GM12872 (cell line): ENCODE results near the gene SNX15.
A peak's percentile ranks its signal among the peaks of the same experiment; 100 is the strongest.

Experiments used
- TF ChIP-seq, protein P1 (sequence below): IDR thresholded peaks from 3 replicates; pipeline ENCODE4 v1.5.1; 2011; ENCODE audit warnings: low read depth, mild to moderate bottlenecking, low read length, moderate library complexity; ENCODE audit not compliant: insufficient read depth

Gene SNX15

DNA sequence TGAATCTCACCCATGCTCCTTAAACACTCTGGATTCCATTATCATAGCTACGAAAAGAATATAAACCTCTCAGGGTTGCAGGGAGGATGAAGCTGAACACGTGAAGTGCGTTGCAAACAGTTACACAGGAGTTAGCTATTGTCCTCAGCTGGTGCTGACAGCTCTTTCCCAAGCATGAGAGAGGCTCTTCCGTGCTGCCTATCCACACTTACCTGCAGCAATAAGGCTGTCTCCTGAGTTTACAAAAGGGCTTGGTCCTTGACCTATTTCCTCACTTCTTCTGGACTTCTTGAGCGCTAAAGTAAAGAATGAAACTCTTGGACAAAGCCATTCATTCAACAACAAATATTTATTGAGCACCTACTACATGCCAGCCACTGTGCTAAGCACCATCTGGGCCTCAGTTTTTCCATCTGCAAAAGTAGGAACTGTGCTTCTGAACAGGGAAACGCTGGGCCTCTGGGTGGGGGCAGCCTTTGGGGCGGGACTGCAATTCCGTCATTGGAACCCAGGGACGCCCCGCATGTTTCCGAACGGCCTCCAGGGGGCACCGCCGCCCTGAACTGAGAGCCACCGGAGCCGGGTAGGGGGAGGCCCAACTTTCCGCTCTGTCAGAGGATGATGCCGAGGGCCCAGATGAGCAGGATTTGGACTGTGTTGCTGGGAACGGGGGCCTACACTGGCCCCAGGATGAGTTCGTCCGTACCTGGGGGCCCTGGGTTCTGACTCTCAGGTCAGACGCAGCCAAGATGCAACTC, 13.9 kb upstream of the SNX15 start:
- TF ChIP-seq, protein P1, sequence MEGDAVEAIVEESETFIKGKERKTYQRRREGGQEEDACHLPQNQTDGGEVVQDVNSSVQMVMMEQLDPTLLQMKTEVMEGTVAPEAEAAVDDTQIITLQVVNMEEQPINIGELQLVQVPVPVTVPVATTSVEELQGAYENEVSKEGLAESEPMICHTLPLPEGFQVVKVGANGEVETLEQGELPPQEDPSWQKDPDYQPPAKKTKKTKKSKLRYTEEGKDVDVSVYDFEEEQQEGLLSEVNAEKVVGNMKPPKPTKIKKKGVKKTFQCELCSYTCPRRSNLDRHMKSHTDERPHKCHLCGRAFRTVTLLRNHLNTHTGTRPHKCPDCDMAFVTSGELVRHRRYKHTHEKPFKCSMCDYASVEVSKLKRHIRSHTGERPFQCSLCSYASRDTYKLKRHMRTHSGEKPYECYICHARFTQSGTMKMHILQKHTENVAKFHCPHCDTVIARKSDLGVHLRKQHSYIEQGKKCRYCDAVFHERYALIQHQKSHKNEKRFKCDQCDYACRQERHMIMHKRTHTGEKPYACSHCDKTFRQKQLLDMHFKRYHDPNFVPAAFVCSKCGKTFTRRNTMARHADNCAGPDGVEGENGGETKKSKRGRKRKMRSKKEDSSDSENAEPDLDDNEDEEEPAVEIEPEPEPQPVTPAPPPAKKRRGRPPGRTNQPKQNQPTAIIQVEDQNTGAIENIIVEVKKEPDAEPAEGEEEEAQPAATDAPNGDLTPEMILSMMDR: peak; percentile 69

DNA sequence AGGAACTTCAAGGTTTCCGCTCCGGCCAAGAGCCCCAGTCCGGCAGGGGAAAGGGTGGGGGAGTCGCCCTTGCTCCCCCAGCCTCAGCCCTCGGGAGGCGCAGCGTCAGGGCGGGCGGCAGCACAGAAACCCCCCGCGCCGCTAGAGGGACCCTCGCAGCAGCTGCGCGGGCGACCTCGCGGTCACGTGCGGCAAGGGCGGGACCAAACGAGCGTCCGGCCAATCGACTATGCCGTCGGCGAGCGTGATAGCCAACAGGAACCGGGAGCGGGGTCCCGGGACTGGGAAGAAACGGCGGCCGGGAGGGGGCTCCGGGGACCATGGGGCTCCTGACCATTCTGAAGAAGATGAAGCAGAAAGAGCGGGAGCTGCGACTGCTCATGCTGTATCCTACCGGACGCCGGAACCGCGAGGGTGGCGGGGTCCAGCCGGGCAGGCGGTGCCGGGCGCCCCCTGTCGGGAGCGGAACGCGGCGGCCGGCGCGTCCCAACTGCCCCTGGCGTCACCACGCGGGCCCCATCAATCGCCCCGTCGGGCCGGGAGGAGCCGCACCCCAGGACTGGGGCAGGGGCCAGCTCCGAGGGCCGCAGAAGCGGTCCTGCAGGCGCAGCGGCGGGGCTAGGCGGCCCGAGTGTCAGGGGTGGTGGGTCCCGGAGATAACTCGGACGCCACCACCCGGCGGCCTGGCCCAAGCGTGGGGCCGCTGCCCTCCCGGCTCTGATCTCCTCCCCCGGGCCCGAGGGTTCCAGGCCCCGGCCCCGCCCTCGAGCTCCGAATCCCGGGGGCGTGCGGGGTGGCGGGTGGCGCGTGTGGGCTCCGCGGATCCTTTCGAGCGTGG, 13.1 kb upstream of the SNX15 start, which contains the start of gene ARL2:
ARL2 (plus strand) TSS at position 273 of the 838 bp plus-strand sequence; CDS start at position 321, 48 bp downstream.
- TF ChIP-seq, protein P1: peak; percentile 74

DNA sequence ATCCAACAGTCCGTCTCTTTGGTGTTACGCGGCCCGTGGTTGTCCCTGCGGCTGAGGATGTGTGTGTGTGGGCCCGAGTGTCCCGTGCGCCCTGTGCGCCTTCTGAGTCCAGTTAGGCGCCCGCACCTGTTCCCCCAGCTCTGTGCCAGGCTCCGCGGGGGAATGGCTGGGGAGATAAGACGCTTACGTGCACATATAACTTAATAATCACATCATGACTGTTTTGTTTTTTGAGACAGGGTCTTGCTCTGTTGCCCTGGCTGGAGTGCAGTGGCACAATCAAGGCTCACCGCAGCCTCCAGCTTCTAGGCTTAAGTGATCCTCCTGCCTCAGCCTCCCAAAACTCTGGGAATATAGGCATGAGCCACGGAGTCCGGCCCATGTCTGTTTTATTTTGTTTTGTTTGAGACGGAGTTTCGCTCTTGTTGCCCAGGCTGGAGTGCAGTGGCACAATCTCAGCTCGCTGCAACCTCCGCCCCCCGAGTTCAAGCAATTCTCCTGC, 12.5 kb upstream of the SNX15 start:
- TF ChIP-seq, protein P1: no peak

DNA sequence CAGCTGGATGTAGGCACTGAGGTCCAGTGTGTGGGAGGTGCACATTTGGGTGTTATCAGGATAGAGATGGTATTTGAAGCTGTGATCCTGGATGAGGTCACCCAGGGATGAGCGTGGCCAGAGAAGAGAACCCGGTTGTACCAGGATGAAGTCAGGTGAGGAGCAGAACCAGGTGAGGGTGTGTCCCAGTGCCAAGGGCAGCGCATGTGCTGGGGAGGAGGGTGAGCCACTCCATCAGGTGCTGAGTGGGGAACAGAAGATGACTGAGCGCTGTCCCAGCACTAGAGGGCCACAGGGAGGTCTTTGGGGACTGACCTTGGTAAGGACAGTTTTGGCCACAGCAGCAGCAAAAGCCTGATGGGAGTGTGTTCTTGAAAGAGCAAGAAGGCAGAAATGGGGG, 10.5 kb upstream of the SNX15 start:
- TF ChIP-seq, protein P1: peak; percentile 20; the same call in 2 of the 3 replicates

DNA sequence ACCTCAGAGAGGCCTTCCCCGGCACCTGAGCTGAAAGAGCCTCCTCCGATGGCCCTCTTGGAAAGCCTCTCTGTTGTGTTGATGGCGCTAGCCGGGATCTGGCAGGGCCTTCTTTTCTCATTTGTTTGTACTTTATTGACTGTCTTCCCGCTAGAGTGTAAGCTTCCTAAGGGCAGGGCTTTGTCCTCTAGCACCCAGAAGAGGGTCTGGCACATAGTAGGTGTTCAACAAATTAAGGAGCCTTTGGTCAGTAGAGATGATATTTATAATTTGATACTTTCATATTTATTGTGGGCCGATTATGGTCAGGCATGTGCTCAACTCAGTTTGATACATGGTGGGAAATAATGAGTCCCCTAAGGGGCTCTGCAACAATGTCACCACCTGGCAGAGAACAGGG, 9.3 kb upstream of the SNX15 start:
- TF ChIP-seq, protein P1: no peak

DNA sequence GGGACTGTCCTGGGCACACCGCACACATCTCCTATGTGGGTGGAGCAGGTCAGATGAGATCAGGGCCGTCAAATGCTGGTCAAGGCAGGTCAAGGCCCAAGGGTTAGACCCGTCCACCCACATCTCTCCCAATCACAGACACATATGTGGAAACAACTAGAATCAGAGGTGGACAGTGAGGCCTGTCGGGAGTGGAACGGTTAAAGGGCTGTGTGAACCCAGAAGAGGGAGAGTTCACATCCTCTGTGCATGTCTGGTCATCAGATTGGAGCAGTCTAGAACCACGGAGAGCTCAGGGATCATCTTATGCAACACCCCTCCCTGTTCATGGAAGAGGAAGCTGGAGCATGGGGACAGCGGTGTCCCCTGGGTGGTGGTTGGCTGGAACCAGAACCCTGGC, 7.4 kb upstream of the SNX15 start:
- TF ChIP-seq, protein P1: no peak

DNA sequence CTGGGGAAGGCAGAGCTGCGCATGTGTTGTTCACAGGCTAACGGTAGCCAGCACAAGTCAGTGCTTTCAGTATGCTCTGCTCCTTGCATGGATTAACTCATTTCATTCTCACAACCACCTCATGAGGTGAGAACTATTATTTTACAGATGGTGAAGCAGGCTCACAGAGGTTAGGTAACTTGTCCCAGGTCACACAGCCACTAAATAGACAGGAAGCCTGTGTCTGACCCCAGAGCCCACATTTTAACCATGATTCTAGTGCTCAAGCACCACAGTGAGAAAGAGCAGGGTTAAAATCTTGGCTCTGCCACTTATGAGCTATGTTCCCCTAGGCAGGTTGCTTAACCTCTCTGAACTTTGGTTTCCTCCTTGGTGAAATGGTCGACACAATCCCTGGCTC, 6.2 kb upstream of the SNX15 start:
- TF ChIP-seq, protein P1: no peak
